Measurements from ENCODE around the gene ATAD3B. TPM values are rescaled to one million over a fixed set of nuclear protein-coding genes. Genes with fewer than 3 reads are reported as not detected.
"Not testable (repeated sequence)": the region's sequence is repeated elsewhere in the genome, so short reads cannot be mapped to it uniquely, and the experiment has no call there.

Gene ATAD3B
- total RNA-seq, 1 experiment from 2014 or later: 13.9 TPM

DNA sequence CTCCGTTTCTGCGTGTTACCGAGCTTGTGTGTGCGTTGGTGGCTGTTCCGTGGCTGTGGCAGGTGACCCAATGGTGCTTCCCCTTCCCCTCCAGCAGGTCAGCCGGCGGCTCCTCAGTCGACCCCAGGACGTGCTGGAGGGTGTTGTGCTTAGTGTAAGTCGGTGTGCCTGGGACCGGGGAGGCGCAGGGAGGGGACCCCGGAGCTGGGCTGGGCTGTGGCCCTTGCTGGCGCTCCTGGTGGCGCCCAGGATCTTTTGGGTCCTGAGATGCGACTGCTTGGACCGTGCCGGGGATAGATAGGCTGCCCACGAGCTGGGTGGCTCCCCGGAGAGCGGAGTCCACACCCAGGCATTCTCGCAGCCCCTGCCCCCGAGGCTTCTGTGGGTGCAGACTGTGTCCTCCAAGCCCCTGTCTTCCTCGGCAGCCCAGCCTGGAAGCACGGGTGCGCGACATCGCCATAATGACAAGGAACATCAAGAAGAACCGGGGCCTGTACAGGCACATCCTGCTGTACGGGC lies 16.1 kb upstream of the ATAD3B start:
- DNase-seq: no peak
- Histone ChIP-seq H3K9me3 (ENCODE audit: low read length) (no peaks in the 10 kb centered on the region), H3K27me3 (ENCODE audit: low read length) (no peaks in the 10 kb centered on the region), H3K36me3 (ENCODE audit: insufficient read depth, low read length) (no peaks in the 10 kb centered on the region), H2AFZ (ENCODE audit: low read length) (no peak overlapping the region), H3K79me2 (ENCODE audit: low read length) (no peaks in the 10 kb centered on the region), H3K4me2 (ENCODE audit: low read depth, low read length, poor library complexity, severe bottlenecking) (no peak overlapping the region), H3K27ac (ENCODE audit: low read length) (no peak overlapping the region), H3K9ac (ENCODE audit: low read length) (no peak overlapping the region), H3K4me3 (ENCODE audit: low read length) (no peak overlapping the region), H3K9me2 (replicated peaks; ENCODE audit: insufficient read depth, low read length) (no peaks in the 10 kb centered on the region), H4K20me1 (ENCODE audit: insufficient read depth, low read depth, low read length) (no peaks in the 10 kb centered on the region), H3K4me1 (ENCODE audit: low read length) (no peaks in the 10 kb centered on the region)

DNA sequence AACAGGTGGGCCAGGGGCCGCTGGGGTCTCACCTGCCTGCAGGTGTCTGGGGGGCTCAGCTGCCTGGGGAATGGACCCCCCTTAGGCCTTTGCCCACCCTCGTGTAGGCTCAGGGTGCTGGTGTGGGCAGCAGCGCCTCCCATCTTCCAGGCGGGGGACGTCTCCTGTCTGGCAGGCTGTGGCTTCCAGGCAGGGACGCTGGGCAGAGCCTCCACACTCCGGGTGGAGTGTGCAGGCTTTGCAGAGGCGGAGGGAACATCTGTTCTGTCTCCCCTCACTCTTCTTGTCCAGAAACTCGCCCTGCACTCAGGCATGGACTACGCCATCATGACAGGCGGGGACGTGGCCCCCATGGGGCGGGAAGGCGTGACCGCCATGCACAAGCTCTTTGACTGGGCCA lies 15.6 kb upstream of the ATAD3B start:
- H3K9me2 ChIP-seq (replicated peaks; ENCODE audit: insufficient read depth, low read length); DNase-seq; H2AFZ ChIP-seq (ENCODE audit: low read length); H3K36me3 ChIP-seq (ENCODE audit: insufficient read depth, low read length); H3K27me3 ChIP-seq (ENCODE audit: low read length); H4K20me1 ChIP-seq (ENCODE audit: insufficient read depth, low read depth, low read length); H3K4me2 ChIP-seq (ENCODE audit: low read depth, low read length, poor library complexity, severe bottlenecking); H3K79me2 ChIP-seq (ENCODE audit: low read length); H3K9ac ChIP-seq (ENCODE audit: low read length); H3K27ac ChIP-seq (ENCODE audit: low read length); H3K4me1 ChIP-seq (ENCODE audit: low read length); H3K9me3 ChIP-seq (ENCODE audit: low read length); H3K4me3 ChIP-seq (ENCODE audit: low read length): not testable (repeated sequence)

DNA sequence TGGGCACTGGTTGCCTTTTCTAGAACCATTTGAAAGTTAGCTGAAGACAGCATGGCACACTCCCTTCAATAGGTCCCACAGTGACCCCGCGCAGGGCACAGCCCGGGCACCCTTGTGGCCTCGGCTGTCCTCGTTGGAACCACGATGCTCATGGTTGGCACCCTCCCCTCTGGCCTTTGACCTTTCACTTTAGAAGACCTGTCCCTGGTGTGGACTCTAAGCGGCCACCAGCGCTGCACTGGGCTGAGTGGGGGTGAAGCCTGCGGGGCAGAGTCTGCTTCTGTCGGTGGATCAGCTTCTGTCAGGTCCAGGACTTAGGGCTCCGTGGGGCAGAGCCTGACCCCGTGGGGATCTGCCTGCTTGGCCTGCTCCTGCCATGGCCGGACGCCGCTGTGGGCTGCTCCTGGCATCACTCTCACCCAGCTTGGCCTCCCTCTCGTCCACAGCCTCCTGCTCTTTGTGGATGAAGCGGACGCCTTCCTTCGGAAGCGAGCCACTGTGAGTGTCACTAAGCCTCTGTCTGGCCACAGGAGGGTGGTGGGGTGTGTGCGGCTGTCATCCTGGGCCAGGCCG lies 14.8 kb upstream of the ATAD3B start:
- H3K9ac ChIP-seq (ENCODE audit: low read length); H4K20me1 ChIP-seq (ENCODE audit: insufficient read depth, low read depth, low read length); H3K79me2 ChIP-seq (ENCODE audit: low read length); DNase-seq; H3K4me2 ChIP-seq (ENCODE audit: low read depth, low read length, poor library complexity, severe bottlenecking); H3K27me3 ChIP-seq (ENCODE audit: low read length); H3K9me3 ChIP-seq (ENCODE audit: low read length); H3K36me3 ChIP-seq (ENCODE audit: insufficient read depth, low read length); H3K4me1 ChIP-seq (ENCODE audit: low read length); H3K27ac ChIP-seq (ENCODE audit: low read length); H3K9me2 ChIP-seq (replicated peaks; ENCODE audit: insufficient read depth, low read length); H3K4me3 ChIP-seq (ENCODE audit: low read length); H2AFZ ChIP-seq (ENCODE audit: low read length): not testable (repeated sequence)

- not testable (repeated sequence) for H3K4me2 ChIP-seq (ENCODE audit: low read depth, low read length, poor library complexity, severe bottlenecking); H3K27me3 ChIP-seq (ENCODE audit: low read length); H3K4me3 ChIP-seq (ENCODE audit: low read length); H2AFZ ChIP-seq (ENCODE audit: low read length); H3K9me2 ChIP-seq (replicated peaks; ENCODE audit: insufficient read depth, low read length); H3K9me3 ChIP-seq (ENCODE audit: low read length); H3K79me2 ChIP-seq (ENCODE audit: low read length); H3K4me1 ChIP-seq (ENCODE audit: low read length); H3K27ac ChIP-seq (ENCODE audit: low read length); H3K36me3 ChIP-seq (ENCODE audit: insufficient read depth, low read length); H3K9ac ChIP-seq (ENCODE audit: low read length); H4K20me1 ChIP-seq (ENCODE audit: insufficient read depth, low read depth, low read length); DNase-seq
Measured at GRCh38 chr1:1459156-1459555, 12.4 kb upstream of the ATAD3B start.

DNA sequence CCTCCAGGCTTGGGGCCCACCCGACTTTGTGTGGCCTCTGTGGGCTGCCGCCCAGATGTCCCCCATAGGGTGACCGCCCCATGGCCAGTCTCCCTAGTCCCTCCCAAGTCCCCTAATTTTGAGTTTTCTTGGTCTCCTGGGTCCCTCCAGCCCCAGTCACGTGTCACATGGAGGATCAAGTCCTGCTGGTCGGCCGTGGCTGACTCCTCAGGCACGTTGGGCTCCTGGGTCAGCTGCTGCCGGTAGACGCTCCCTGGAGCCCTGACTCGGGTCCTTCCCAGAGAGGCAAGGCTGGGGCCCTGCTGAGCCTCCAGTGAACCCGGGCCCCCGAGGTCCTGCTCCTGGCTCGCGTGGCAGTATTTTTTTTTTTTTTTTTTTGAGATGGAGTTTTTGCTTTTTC lies 11.9 kb upstream of the ATAD3B start:
- H3K4me2 ChIP-seq (ENCODE audit: low read depth, low read length, poor library complexity, severe bottlenecking); H3K9me2 ChIP-seq (replicated peaks; ENCODE audit: insufficient read depth, low read length); H3K36me3 ChIP-seq (ENCODE audit: insufficient read depth, low read length); H3K27ac ChIP-seq (ENCODE audit: low read length); DNase-seq; H3K4me1 ChIP-seq (ENCODE audit: low read length); H3K9me3 ChIP-seq (ENCODE audit: low read length); H3K79me2 ChIP-seq (ENCODE audit: low read length); H3K4me3 ChIP-seq (ENCODE audit: low read length); H3K9ac ChIP-seq (ENCODE audit: low read length); H3K27me3 ChIP-seq (ENCODE audit: low read length); H4K20me1 ChIP-seq (ENCODE audit: insufficient read depth, low read depth, low read length); H2AFZ ChIP-seq (ENCODE audit: low read length): not testable (repeated sequence)

DNA sequence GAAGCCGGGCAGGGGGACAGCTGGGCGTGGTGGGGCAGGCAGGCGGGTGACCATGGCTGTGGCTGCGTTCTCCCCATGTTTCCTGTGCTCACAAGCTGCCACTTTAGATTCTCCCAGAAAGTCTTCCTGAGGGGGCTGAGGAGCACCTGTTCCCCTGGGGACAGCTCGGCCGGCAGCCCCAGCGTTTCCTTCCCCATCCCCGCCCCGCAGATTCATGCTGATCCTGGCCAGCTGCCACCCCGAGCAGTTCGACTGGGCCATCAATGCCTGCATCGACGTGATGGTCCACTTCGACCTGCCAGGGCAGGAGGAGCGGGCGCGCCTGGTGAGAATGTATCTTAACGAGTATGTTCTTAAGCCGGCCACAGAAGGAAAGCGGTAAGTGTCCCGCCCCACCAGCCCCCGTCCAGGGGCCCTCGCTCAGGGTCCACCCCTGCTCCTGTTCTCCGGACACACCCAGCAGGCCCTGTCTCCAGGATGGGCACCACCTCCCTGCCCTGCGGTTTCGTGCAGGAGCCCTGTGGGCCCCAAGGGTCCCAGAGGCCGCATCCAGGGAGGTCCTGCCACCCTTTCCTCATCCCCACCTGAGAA lies 10.9 kb upstream of the ATAD3B start:
- H3K36me3 ChIP-seq (ENCODE audit: insufficient read depth, low read length): no peaks in the 10 kb centered on the region
- H3K27ac ChIP-seq (ENCODE audit: low read length): no peak overlapping the region
- no peak overlapping the region for H2AFZ ChIP-seq (ENCODE audit: low read length)
- no peaks in the 10 kb centered on the region for H3K9me3 ChIP-seq (ENCODE audit: low read length)
- no peaks in the 10 kb centered on the region for H3K9me2 ChIP-seq (replicated peaks; ENCODE audit: insufficient read depth, low read length)
- no peaks in the 10 kb centered on the region for H4K20me1 ChIP-seq (ENCODE audit: insufficient read depth, low read depth, low read length)
- H3K4me3 ChIP-seq (ENCODE audit: low read length): no peak overlapping the region
- H3K9ac ChIP-seq (ENCODE audit: low read length): no peak overlapping the region
- no peak for DNase-seq
- no peaks in the 10 kb centered on the region for H3K79me2 ChIP-seq (ENCODE audit: low read length)
- no peaks in the 10 kb centered on the region; the same call in 1 of the 2 replicates for H3K4me1 ChIP-seq (ENCODE audit: low read length)
- no peak overlapping the region for H3K4me2 ChIP-seq (ENCODE audit: low read depth, low read length, poor library complexity, severe bottlenecking)
- H3K27me3 ChIP-seq (ENCODE audit: low read length): no peaks in the 10 kb centered on the region

DNA sequence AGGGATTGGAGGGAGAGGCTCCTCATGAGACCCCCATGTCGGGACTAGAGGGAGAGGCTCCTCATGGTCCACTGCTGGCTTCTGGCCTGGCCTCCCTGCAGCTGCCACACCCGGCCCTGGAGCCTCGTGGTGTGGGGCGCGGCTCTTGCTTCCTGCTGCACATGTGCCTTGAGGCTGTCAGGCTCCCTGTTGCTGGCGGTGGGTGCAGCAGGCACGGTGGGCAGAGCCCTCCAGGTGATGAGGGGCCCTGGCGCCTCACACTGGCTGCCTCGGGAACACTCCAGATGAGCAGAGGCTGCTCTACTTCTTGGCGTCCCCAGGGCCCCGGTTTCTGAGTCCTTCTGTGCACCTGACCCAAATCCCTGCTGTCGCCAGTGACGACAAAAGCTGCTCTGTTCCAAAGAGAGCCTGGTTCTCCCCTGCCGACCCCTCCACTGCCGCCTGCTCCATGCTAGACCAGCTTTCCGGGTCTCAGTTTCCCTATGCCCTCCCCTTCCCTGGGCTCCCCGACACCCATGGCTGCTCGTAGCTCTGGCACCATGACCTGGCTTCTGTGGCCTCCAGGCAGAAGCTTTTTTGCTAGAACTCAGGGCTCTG lies 9.7 kb upstream of the ATAD3B start:
- no peak overlapping the region for H2AFZ ChIP-seq (ENCODE audit: low read length)
- no peaks in the 10 kb centered on the region for H3K27me3 ChIP-seq (ENCODE audit: low read length)
- H4K20me1 ChIP-seq (ENCODE audit: insufficient read depth, low read depth, low read length): no peaks in the 10 kb centered on the region
- H3K79me2 ChIP-seq (ENCODE audit: low read length): no peaks in the 10 kb centered on the region
- DNase-seq: no peak
- H3K9me3 ChIP-seq (ENCODE audit: low read length): no peaks in the 10 kb centered on the region
- H3K4me3 ChIP-seq (ENCODE audit: low read length): no peak overlapping the region
- no peaks in the 10 kb centered on the region for H3K9me2 ChIP-seq (replicated peaks; ENCODE audit: insufficient read depth, low read length)
- peak overlapping the region; percentile 15 for H3K4me2 ChIP-seq (ENCODE audit: low read depth, low read length, poor library complexity, severe bottlenecking)
- H3K36me3 ChIP-seq (ENCODE audit: insufficient read depth, low read length): no peaks in the 10 kb centered on the region
- no peak overlapping the region for H3K27ac ChIP-seq (ENCODE audit: low read length)
- H3K9ac ChIP-seq (ENCODE audit: low read length): no peak overlapping the region
- no peaks in the 10 kb centered on the region; the same call in 1 of the 2 replicates for H3K4me1 ChIP-seq (ENCODE audit: low read length)

DNA sequence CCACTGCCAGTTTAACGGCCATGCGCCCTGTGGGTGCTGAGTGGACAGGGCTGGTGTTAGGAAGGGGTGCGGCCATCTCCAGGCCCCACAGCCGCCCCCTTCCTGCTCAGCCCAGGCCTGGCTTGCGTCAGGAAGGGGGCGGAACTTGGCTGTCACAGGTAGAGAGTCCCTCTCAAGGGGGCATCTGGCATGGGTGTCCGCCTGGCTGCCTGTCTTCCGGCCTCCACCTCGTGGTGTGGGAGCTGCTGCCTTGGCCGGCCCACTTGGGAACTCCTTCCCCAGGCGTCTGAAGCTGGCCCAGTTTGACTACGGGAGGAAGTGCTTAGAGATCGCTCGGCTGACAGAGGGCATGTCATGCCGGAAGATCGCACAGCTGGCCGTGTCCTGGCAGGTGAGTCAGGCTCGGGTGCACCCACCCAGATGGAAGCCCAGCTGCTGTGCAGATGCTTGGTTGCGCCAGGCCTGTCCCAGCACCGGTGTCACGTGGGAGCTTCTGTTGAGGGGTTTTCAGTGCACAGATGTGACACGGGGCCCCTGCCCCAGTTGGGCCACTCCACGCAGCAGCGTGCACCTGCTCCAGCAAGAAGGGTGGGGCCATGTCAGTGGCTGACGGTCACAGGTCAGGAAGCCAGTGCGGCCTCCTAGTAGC lies 9.1 kb upstream of the ATAD3B start:
- H3K4me3 ChIP-seq (ENCODE audit: low read length): no peak overlapping the region
- no peak overlapping the region for H2AFZ ChIP-seq (ENCODE audit: low read length)
- no peak overlapping the region for H3K9ac ChIP-seq (ENCODE audit: low read length)
- no peaks in the 10 kb centered on the region for H3K27me3 ChIP-seq (ENCODE audit: low read length)
- H3K79me2 ChIP-seq (ENCODE audit: low read length): no peaks in the 10 kb centered on the region
- no peaks in the 10 kb centered on the region for H3K9me3 ChIP-seq (ENCODE audit: low read length)
- no peaks in the 10 kb centered on the region for H4K20me1 ChIP-seq (ENCODE audit: insufficient read depth, low read depth, low read length)
- H3K36me3 ChIP-seq (ENCODE audit: insufficient read depth, low read length): no peaks in the 10 kb centered on the region
- no peaks in the 10 kb centered on the region; the same call in 1 of the 2 replicates for H3K4me1 ChIP-seq (ENCODE audit: low read length)
- H3K9me2 ChIP-seq (replicated peaks; ENCODE audit: insufficient read depth, low read length): no peaks in the 10 kb centered on the region
- DNase-seq: peak; percentile 65
- H3K4me2 ChIP-seq (ENCODE audit: low read depth, low read length, poor library complexity, severe bottlenecking): peak overlapping the region; percentile 15
- H3K27ac ChIP-seq (ENCODE audit: low read length): no peak overlapping the region
